Lower leg skin (tissue), 4 donors: Measurements from ENCODE around the gene SF3B1. TPM values are rescaled to one million over a fixed set of nuclear protein-coding genes. Genes with fewer than 3 reads are reported as not detected.

Source experiments
- DNase-seq, 2 donors: peaks; one replicate each; pipeline ENCODE4 v3.0.0-alpha.2; 2019; ENCODE audit warnings: low spot score in 2 of 2
- H3K4me3 ChIP-seq: fragments of 200-600 bp; sonication (generic); 2 replicates; pipeline ENCODE4 v1.5.1; 2017; ENCODE audit warnings: mild to moderate bottlenecking, low read depth; ENCODE audit not compliant: poor library complexity, severe bottlenecking
- CTCF ChIP-seq, 3 donors: fragments of 450-650 bp; IDR thresholded peaks; one replicate each; pipeline ENCODE4 v1.5.1; 2016; ENCODE audit warnings: antibody characterized with exemption in 3 of 3, mild to moderate bottlenecking in 3 of 3, moderate library complexity in 2 of 3
- POLR2A ChIP-seq, 2 donors: fragments of 450-650 bp; IDR thresholded peaks; one replicate each; pipeline ENCODE4 v1.6.1; 2016 to 2017; ENCODE audit warnings: antibody characterized with exemption in 2 of 2, mild to moderate bottlenecking in 1 of 2, moderate library complexity in 1 of 2
- WGBS, 2 donors: methylation state at CpG; one replicate each; pipeline ENCODE4 v1.1.5; 2018; 5-methylcytosine and 5-hydroxymethylcytosine counted together
- intact Hi-C: fragments of 100-400 bp; cut with DNase I; formaldehyde crosslinking; loops from one replicate; pipeline ENCODE4 v1.15.0; 2023; ENCODE audit warnings: low total_unique reads
- total RNA-seq, 4 donors: library from RNA; depleted of rRNA; stranded (reverse); fragments of >200 nt; gene quantifications; one replicate each; pipeline ENCODE4 v1.1.0, GENCODE V29; 2016

The SF3B1 gene
- total RNA-seq, 4 donors from 2014 or later: 160 to 327 (median 242) TPM

- intact Hi-C loops: no loop called here
- DNase-seq: no peak
These were observed 26.2 kb upstream of the SF3B1 start for GRCh38 chr2:197461057-197461456.

DNA sequence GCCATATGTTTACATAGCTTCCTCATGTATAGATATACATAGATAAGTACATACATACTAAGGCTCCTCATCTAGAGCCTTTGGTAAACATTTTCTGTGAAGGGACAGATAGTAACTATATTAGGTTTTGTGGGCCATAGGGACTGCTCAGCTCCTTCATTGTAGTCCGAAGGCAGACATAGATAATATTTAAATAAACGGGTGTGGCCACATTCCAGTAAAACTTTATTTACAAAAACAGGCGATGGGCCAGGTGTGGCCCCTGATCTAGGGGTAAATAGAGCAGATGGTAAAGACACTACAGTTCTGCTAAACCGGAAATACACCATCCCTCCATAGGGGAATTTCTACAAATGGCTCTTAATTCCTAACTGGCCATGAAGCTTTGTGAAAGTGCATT, 25.8 kb upstream of the SF3B1 start:
- 74 to 75% methylated on average over 4 of the region's 4 CpGs for WGBS, 2 donors
- H3K4me3 ChIP-seq: no peak overlapping the region
- DNase-seq: no peak
- TF ChIP-seq CTCF (IDR thresholded peaks at IDR 0.05): no peak
- TF ChIP-seq POLR2A (IDR thresholded peaks at IDR 0.05): no peak
- intact Hi-C loops: no loop called here

More at GRCh38 chr2:197461057-197461456, 26.2 kb upstream of the SF3B1 start:
- 44 to 55% methylated on average over 2 of the region's 2 CpGs for WGBS, 2 donors
- TF ChIP-seq CTCF (IDR thresholded peaks at IDR 0.05) (no peak), POLR2A (IDR thresholded peaks at IDR 0.05) (no peak)
- no peak overlapping the region for H3K4me3 ChIP-seq

- WGBS, 2 donors: 100% methylated on average over 1 of the region's 1 CpG
- TF ChIP-seq POLR2A (IDR thresholded peaks at IDR 0.05): no peak
- TF ChIP-seq CTCF (IDR thresholded peaks at IDR 0.05): no peak
- DNase-seq: no peak
- intact Hi-C loops: no loop called here
- no peak overlapping the region for H3K4me3 ChIP-seq
These were observed 20.6 kb upstream of the SF3B1 start for GRCh38 chr2:197455428-197455827.

DNA sequence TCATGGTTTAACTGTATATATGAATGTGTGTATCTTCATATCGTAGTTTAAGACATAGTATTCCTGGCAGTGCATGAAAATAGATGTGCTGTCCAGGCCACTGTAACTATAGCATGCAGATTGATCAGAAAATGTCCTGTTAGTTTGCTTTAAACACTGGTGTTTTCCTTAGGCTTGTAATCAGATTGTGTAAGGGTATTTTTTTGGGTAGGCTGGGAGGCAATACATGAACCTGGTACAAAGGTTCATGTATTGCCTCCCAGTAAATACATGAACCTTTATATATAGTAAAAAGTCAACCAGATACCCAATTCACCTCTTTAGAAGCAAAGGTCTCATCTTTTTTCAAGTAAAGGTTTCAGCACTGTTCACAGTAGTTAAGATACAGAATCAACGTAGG, 20.1 kb upstream of the SF3B1 start:
- TF ChIP-seq POLR2A (IDR thresholded peaks at IDR 0.05): no peak
- 72 to 80% methylated on average over 2 of the region's 2 CpGs for WGBS, 2 donors
- intact Hi-C loops: no loop called here
- no peak overlapping the region for H3K4me3 ChIP-seq
- DNase-seq: no peak

- WGBS, 2 donors: 0 to 1% methylated on average over 11 of the region's 11 CpGs
- intact Hi-C loops: no loop called here
- peak overlapping the region; percentile 88 for H3K4me3 ChIP-seq
- DNase-seq: peak in 1 of 2 donors; percentile 77
- TF ChIP-seq CTCF (IDR thresholded peaks at IDR 0.05) (no peak), POLR2A (IDR thresholded peaks at IDR 0.05) (no peak)
These were observed 19.1 kb upstream of the SF3B1 start for GRCh38 chr2:197453914-197454398.

DNA sequence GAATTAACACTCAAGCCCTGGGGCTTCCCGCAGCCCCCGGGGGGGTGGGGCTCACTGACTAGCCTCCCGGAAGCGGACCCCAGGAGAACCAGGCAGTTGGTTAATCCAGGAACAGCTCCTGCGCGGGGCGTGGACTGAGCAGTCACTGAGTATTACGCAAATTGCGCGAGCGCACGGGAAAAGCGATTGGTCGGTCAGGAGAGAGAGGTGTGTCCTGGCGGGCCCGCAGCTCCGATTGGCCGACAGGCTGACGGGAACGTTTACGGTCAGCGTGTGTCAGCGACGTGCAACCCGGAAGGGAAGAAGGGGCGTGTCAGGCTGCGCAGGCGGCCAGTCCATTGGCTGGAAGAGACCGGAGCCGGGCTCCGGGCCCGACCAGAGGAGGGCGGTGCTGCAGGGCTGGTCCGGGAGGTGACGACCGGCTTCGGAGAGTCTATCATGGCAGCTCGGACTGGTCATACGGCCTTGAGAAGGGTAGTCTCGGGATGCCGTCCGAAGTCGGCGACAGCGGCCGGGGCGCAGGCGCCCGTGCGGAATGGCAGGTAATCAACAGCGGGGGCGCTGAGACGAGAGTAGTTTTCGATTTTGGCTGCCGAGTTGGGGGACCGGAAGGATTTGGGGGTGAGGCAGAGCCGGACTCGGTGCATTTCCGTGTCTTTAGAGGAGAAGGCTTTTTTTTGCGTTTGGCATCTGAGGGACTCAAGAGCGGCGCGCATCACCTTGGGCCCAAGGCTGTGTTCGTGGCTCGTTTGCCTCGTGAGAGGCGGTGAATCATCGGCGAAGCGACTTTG, 18.5 kb upstream of the SF3B1 start, which contains the start of gene COQ10B:
Gene COQ10B, plus strand, starts transcription at position 430 of the 791 bp plus-strand sequence. Its CDS starts 9 bp downstream, at position 439.
- peak within 1 kb of the TSS; percentile 88 for H3K4me3 ChIP-seq
- WGBS, 2 donors: 0% methylated on average over 48 to 62 of the region's 70 CpGs
- TF ChIP-seq POLR2A (IDR thresholded peaks at IDR 0.05): peak in 1 of 2 donors; percentile 85
- TF ChIP-seq CTCF (IDR thresholded peaks at IDR 0.05): no peak
- intact Hi-C loops: no loop called here
- DNase-seq: peak; percentile 99 to 100
